SK-N-SH treated with all-trans-retinoic acid at 6 μM for 48 hours (cell line): ENCODE data around the gene S100A16.

Experiments used
- ATAC-seq: fragments of 200-7000 bp; cut with Tn5 transposase; 3 replicates; pipeline ENCODE4 v1.9.1; 2020; ENCODE audit warnings: mild to moderate bottlenecking, moderate library complexity
- ARNTL ChIP-seq: fragments of 450-650 bp; formaldehyde crosslinking; IDR thresholded peaks from 2 replicates; pipeline ENCODE4 v1.5.0; 2020; ENCODE audit warnings: low read depth, mild to moderate bottlenecking, moderate library complexity, borderline replicate concordance
- CSDC2 ChIP-seq: fragments of 250-450 bp; sonication (Bioruptor Pico); IDR thresholded peaks from 2 replicates; pipeline ENCODE4 v1.5.0; 2020; ENCODE audit warnings: mild to moderate bottlenecking, moderate library complexity
- ESRRG ChIP-seq: fragments of 250-450 bp; sonication (Bioruptor Pico); IDR thresholded peaks from 2 replicates; pipeline ENCODE4 v1.6.1; 2021; ENCODE audit warnings: mild to moderate bottlenecking
- GLIS3 ChIP-seq: fragments of 250-450 bp; sonication (Bioruptor Pico); IDR thresholded peaks from 2 replicates; pipeline ENCODE4 v1.5.0; 2020; ENCODE audit warnings: mild to moderate bottlenecking, moderate library complexity
- ISL1 ChIP-seq: fragments of 250-450 bp; sonication (Bioruptor Pico); IDR thresholded peaks from 2 replicates; pipeline ENCODE4 v2.1.2; 2022; ENCODE audit warnings: mild to moderate bottlenecking, moderate library complexity
- OSR1 ChIP-seq: fragments of 250-450 bp; sonication (Bioruptor Pico); IDR thresholded peaks from 2 replicates; pipeline ENCODE4 v1.8.0; 2022; ENCODE audit warnings: moderate library complexity, mild to moderate bottlenecking, inconsistent platforms
- PPARA ChIP-seq: fragments of 250-450 bp; sonication (Bioruptor Pico); IDR thresholded peaks from 2 replicates; pipeline ENCODE4 v1.5.0; 2020; ENCODE audit warnings: mild to moderate bottlenecking, borderline replicate concordance
- RARB ChIP-seq: fragments of 250-450 bp; sonication (Bioruptor Pico); IDR thresholded peaks from 2 replicates; pipeline ENCODE4 v1.8.0; 2021; ENCODE audit warnings: mild to moderate bottlenecking, moderate library complexity
- SNAI2 ChIP-seq: fragments of 250-450 bp; sonication (Bioruptor Pico); IDR thresholded peaks from 2 replicates; pipeline ENCODE4 v1.5.0; 2020; ENCODE audit warnings: mild to moderate bottlenecking, moderate library complexity
- TCF4 ChIP-seq: fragments of 250-450 bp; sonication (Bioruptor Pico); IDR thresholded peaks from 2 replicates; pipeline ENCODE4 v1.8.0; 2021; ENCODE audit warnings: mild to moderate bottlenecking, moderate library complexity, borderline replicate concordance
- TOX ChIP-seq: fragments of 250-450 bp; sonication (Bioruptor Pico); IDR thresholded peaks from 2 replicates; pipeline ENCODE4 v1.8.0; 2021; ENCODE audit warnings: mild to moderate bottlenecking, moderate library complexity, borderline replicate concordance
- ZFP3 ChIP-seq: fragments of 250-450 bp; sonication (Bioruptor Pico); IDR thresholded peaks from 2 replicates; pipeline ENCODE4 v1.5.0; 2020; ENCODE audit warnings: mild to moderate bottlenecking, moderate library complexity
- ZNF565 ChIP-seq: fragments of 450-650 bp; formaldehyde crosslinking; conservative IDR thresholded peaks from 2 replicates; pipeline ENCODE4 v1.5.0; 2020; ENCODE audit warnings: low read depth, mild to moderate bottlenecking, moderate library complexity
- ZNF70 ChIP-seq: fragments of 450-650 bp; formaldehyde crosslinking; IDR thresholded peaks from 2 replicates; pipeline ENCODE4 v1.5.0; 2020; ENCODE audit warnings: mild to moderate bottlenecking, moderate library complexity
- ZNF8 ChIP-seq: fragments of 450-650 bp; formaldehyde crosslinking; IDR thresholded peaks from 2 replicates; pipeline ENCODE4 v1.5.0; 2020; ENCODE audit warnings: mild to moderate bottlenecking, moderate library complexity
- TF ChIP-seq, protein P1 (sequence below): fragments of 250-450 bp; sonication (Bioruptor Pico); IDR thresholded peaks from 2 replicates; pipeline ENCODE4 v1.8.0; 2021; ENCODE audit warnings: low read depth, mild to moderate bottlenecking, moderate library complexity, borderline replicate concordance
- TF ChIP-seq, protein P2 (sequence below): fragments of 250-450 bp; sonication (Bioruptor Pico); IDR thresholded peaks from 2 replicates; pipeline ENCODE4 v1.5.1; 2020; ENCODE audit warnings: low read depth, mild to moderate bottlenecking, moderate library complexity
- TF ChIP-seq, protein P3 (sequence below): fragments of 250-450 bp; sonication (Bioruptor Pico); IDR thresholded peaks from 2 replicates; pipeline ENCODE4 v1.8.0; 2020; ENCODE audit warnings: mild to moderate bottlenecking, moderate library complexity, borderline replicate concordance
- TF ChIP-seq, protein P4 (sequence below): fragments of 250-450 bp; sonication (Bioruptor Pico); IDR thresholded peaks from 2 replicates; pipeline ENCODE4 v1.5.0; 2020; ENCODE audit warnings: mild to moderate bottlenecking, moderate library complexity

The S100A16 gene

DNA sequence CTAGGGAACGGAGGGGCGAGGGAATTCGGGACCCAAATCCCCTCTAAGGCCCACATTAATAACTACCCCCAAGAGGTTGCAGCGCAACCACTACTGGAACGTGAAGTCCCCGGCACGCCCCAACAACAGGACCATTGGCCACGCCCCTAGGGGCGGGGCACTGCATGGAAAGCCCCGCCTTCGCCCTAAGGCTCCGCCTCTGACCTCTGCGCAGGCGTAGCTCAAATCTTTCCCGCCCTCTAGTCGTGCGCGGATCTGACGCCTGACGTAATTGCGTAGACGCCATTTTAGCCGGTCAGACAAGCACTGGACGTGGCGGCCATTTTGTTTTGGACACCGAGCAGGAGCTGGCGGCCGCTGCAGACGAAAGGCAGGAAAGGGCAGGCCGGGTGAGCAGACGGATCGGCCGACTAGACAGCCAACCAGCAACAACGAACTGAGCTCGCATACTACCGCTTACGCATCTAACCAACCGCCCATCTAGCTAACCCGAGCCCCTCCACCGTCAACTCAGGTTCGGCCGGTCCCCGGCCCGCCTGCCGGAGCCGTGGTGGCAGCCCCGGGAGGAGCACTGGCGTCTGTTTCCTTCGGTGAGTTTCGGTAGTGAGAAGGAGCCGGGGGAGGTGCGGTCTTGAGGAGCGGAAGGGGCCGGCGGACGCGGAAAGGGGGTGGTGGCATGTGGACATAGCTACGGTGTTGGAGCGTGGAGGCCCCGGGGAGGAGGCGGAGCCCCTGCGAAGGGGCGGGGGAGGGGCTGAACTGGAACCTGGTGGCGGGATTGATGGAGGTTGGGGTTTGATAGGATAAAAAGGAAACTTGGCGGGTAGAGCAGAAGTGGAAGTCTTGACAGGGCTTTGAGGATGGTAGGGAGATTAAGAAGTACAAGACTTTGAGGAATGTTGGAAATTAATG lies 21.1 kb upstream of the S100A16 start, which contains the start of gene CHTOP:
Gene CHTOP (plus strand): TSS at position 313 of the 912 bp plus-strand sequence. CDS start 2,523 bp downstream, outside the sequence.
- peak; percentile 96 for ATAC-seq
- TF ChIP-seq ZFP3 (CRISPR knock-in tag) (no peak), OSR1 (no peak), CSDC2 (no peak), ESRRG (CRISPR knock-in tag) (no peak), ZNF8 (CRISPR knock-in tag) (no peak), PPARA (CRISPR knock-in tag) (no peak), GLIS3 (no peak), SNAI2 (CRISPR knock-in tag) (no peak), TCF4 (CRISPR knock-in tag) (no peak), ZNF70 (CRISPR knock-in tag) (no peak), ZNF565 (no peak), RARB (CRISPR knock-in tag) (peak; percentile 72; the same call in 1 of the 2 replicates)
- TF ChIP-seq, protein P1, sequence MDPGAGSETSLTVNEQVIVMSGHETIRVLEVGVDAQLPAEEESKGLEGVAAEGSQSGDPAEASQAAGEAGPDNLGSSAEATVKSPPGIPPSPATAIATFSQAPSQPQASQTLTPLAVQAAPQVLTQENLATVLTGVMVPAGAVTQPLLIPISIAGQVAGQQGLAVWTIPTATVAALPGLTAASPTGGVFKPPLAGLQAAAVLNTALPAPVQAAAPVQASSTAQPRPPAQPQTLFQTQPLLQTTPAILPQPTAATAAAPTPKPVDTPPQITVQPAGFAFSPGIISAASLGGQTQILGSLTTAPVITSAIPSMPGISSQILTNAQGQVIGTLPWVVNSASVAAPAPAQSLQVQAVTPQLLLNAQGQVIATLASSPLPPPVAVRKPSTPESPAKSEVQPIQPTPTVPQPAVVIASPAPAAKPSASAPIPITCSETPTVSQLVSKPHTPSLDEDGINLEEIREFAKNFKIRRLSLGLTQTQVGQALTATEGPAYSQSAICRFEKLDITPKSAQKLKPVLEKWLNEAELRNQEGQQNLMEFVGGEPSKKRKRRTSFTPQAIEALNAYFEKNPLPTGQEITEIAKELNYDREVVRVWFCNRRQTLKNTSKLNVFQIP = peak; percentile 89; the same call in 1 of the 2 replicates
- TF ChIP-seq, protein P2, sequence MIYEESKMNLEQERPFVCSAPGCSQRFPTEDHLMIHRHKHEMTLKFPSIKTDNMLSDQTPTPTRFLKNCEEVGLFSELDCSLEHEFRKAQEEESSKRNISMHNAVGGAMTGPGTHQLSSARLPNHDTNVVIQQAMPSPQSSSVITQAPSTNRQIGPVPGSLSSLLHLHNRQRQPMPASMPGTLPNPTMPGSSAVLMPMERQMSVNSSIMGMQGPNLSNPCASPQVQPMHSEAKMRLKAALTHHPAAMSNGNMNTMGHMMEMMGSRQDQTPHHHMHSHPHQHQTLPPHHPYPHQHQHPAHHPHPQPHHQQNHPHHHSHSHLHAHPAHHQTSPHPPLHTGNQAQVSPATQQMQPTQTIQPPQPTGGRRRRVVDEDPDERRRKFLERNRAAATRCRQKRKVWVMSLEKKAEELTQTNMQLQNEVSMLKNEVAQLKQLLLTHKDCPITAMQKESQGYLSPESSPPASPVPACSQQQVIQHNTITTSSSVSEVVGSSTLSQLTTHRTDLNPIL (CRISPR knock-in tag) = no peak
- TF ChIP-seq, protein P3, sequence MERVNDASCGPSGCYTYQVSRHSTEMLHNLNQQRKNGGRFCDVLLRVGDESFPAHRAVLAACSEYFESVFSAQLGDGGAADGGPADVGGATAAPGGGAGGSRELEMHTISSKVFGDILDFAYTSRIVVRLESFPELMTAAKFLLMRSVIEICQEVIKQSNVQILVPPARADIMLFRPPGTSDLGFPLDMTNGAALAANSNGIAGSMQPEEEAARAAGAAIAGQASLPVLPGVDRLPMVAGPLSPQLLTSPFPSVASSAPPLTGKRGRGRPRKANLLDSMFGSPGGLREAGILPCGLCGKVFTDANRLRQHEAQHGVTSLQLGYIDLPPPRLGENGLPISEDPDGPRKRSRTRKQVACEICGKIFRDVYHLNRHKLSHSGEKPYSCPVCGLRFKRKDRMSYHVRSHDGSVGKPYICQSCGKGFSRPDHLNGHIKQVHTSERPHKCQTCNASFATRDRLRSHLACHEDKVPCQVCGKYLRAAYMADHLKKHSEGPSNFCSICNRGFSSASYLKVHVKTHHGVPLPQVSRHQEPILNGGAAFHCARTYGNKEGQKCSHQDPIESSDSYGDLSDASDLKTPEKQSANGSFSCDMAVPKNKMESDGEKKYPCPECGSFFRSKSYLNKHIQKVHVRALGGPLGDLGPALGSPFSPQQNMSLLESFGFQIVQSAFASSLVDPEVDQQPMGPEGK = 0 out of 2 replicates have a peak, but pooled peaks have one; percentile 33

DNA sequence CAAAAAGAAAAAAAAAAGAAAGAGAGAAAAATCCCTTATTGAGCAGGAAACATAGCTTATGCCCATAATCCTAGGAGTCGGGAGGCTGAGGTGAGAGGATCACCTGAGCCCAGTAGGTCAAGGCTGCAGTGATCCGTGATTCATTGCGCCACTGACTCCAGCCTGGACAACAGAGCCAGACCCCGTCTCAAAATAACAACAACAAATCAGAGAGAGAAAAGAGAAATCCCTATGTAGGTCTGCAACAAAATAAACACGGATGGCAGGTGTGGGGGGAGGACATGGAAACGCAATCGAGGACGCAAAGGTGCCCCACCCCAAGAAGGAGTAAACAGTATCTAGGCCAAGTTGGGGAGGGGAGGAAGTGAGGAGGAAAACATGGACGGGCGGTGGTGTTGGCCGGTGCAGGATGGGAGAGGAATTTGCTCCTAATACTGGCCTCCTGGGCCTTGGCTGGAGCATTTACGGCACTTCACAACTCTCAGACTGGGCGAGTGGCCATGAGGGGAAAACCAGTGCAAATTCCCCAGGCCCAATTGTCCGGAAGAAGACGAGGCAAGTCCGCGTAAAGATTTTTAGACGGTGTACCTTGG lies 20.3 kb upstream of the S100A16 start:
- TF ChIP-seq TCF4 (CRISPR knock-in tag) (no peak), ZNF565 (no peak)
- no peak for ATAC-seq

DNA sequence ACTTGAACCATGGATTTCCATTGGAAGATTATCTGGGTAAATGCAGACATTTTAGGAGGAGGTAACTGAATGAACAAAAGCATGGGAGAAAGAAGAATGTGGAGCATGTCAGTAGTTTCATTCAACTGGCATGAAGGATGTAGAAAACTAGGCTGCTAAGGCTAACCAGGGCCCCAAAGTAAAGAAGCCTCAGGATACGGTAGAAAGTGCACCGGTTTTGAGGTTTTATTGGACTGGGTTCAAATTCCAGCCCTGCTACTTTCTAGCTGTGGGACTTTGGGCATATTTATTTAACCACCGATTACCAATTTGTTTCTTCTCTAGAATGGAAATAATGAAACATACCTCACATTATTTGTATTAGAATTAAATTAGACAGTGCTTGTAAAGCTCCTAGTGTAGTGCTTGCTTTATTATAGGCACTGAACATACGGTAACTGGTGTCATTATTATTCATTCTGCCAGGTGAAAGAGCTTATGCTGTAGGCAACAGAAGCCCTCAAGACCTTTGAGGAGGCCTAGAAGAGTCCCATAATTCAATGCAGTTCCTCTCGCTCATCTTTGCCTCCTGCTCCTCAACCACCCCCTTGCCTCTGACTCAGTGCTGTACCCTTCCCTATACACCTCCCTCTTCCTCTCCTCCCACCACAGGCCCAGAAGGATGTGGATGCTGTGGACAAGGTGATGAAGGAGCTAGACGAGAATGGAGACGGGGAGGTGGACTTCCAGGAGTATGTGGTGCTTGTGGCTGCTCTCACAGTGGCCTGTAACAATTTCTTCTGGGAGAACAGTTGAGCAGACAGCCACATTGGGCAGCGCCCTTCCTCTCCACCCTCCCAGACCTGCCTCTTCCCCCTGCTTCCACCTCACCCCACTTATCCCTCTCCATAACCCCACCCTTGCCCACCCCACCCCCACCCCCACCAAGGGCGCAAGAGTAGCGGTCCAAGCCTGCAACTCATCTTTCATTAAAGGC lies 18.4 kb upstream of the S100A16 start:
- no peak for TF ChIP-seq RARB (CRISPR knock-in tag)
- no peak for TF ChIP-seq ARNTL (CRISPR knock-in tag)
- no peak for TF ChIP-seq PPARA (CRISPR knock-in tag)
- no peak for TF ChIP-seq GLIS3
- TF ChIP-seq TCF4 (CRISPR knock-in tag) = no peak
- no peak for TF ChIP-seq ZFP3 (CRISPR knock-in tag)
- TF ChIP-seq, protein P1 = no peak
- no peak for TF ChIP-seq TOX (CRISPR knock-in tag)
- no peak for TF ChIP-seq ISL1 (CRISPR knock-in tag)
- TF ChIP-seq OSR1 = no peak
- TF ChIP-seq, protein P4, sequence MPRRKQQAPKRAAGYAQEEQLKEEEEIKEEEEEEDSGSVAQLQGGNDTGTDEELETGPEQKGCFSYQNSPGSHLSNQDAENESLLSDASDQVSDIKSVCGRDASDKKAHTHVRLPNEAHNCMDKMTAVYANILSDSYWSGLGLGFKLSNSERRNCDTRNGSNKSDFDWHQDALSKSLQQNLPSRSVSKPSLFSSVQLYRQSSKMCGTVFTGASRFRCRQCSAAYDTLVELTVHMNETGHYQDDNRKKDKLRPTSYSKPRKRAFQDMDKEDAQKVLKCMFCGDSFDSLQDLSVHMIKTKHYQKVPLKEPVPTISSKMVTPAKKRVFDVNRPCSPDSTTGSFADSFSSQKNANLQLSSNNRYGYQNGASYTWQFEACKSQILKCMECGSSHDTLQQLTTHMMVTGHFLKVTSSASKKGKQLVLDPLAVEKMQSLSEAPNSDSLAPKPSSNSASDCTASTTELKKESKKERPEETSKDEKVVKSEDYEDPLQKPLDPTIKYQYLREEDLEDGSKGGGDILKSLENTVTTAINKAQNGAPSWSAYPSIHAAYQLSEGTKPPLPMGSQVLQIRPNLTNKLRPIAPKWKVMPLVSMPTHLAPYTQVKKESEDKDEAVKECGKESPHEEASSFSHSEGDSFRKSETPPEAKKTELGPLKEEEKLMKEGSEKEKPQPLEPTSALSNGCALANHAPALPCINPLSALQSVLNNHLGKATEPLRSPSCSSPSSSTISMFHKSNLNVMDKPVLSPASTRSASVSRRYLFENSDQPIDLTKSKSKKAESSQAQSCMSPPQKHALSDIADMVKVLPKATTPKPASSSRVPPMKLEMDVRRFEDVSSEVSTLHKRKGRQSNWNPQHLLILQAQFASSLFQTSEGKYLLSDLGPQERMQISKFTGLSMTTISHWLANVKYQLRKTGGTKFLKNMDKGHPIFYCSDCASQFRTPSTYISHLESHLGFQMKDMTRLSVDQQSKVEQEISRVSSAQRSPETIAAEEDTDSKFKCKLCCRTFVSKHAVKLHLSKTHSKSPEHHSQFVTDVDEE (CRISPR knock-in tag) = no peak
- TF ChIP-seq, protein P2 (CRISPR knock-in tag) = no peak
- no peak for TF ChIP-seq ESRRG (CRISPR knock-in tag)
- no peak for ATAC-seq
